Measurements from ENCODE around the gene SURF4. TPM values are rescaled to one million over a fixed set of nuclear protein-coding genes. Genes with fewer than 3 reads are reported as not detected.
A peak's percentile ranks its signal among the peaks of the same experiment; 100 is the strongest.

The SURF4 gene
- total RNA-seq (354 and 374 TPM in 2 replicates), polyA plus RNA-seq (294 and 360 TPM in 2 replicates)

- peak; percentile 99 for DNase-seq (ENCODE audit: low spot score)
- no peaks in the 10 kb centered on the region for H3K36me3 ChIP-seq (replicated peaks; ENCODE audit: insufficient read depth, low read depth)
- peaks cover 22% of the 10 kb centered on the region for H3K4me1 ChIP-seq (ENCODE audit: insufficient read depth)
- WGBS (ENCODE audit: low lambda C conversion rate, missing lambda C conversion rate) = 5% methylated on average over 31 of the region's 120 CpGs
- peaks cover 41% of the 10 kb centered on the region for H4K20me1 ChIP-seq (ENCODE audit: insufficient read depth, poor library complexity, severe bottlenecking)
- H3K27ac ChIP-seq = peak within 1 kb of the TSS; percentile 99
- H3K27me3 ChIP-seq = no peaks in the 10 kb centered on the region
- no peaks in the 10 kb centered on the region for H3K9me2 ChIP-seq (replicated peaks; ENCODE audit: insufficient read depth)
- H3K4me3 ChIP-seq = peak within 1 kb of the TSS; percentile 82
- H3K79me2 ChIP-seq = peaks cover 47% of the 10 kb centered on the region
- H3K9me3 ChIP-seq (ENCODE audit: low read depth) = no peaks in the 10 kb centered on the region
- TF ChIP-seq EZH2 (IDR thresholded peaks at IDR 0.05; ENCODE audit: borderline replicate concordance) = no peak
- TF ChIP-seq CTCF (IDR thresholded peaks at IDR 0.05; ENCODE audit: poor library complexity) = no peak
- no peak for TF ChIP-seq EZH2phosphoT487 (IDR thresholded peaks at IDR 0.05; ENCODE audit: low read depth, severe bottlenecking, unreplicated experiment)
- peak within 1 kb of the TSS; percentile 92 for H3K4me2 ChIP-seq
- H2AFZ ChIP-seq = peak within 1 kb of the TSS; percentile 76
Measured at GRCh38 chr9:133375724-133376654, at the start of gene SURF4, which contains the start of gene STKLD1. Gene SURF4 (minus strand): TSS chr9:133376060. CDS start chr9:133375969, 91 bp downstream. Gene STKLD1 (plus strand): TSS chr9:133376366. CDS start chr9:133376474, 108 bp downstream.

GRCh38 chr9:133425049-133425632 lies 49.3 kb upstream of the SURF4 start:
- Histone ChIP-seq H3K4me3 (no peak overlapping the region), H4K20me1 (ENCODE audit: insufficient read depth, poor library complexity, severe bottlenecking) (no peaks in the 10 kb centered on the region), H3K4me2 (no peak overlapping the region), H2AFZ (no peak overlapping the region), H3K27me3 (no peaks in the 10 kb centered on the region), H3K79me2 (no peaks in the 10 kb centered on the region), H3K27ac (no peak overlapping the region), H3K4me1 (ENCODE audit: insufficient read depth) (peaks cover 8% of the 10 kb centered on the region), H3K9me3 (ENCODE audit: low read depth) (no peaks in the 10 kb centered on the region), H3K36me3 (replicated peaks; ENCODE audit: insufficient read depth, low read depth) (no peaks in the 10 kb centered on the region), H3K9me2 (replicated peaks; ENCODE audit: insufficient read depth) (no peaks in the 10 kb centered on the region)
- no peak for DNase-seq (ENCODE audit: low spot score)
- 91% methylated on average over 21 of the region's 22 CpGs for WGBS (ENCODE audit: low lambda C conversion rate, missing lambda C conversion rate)
- no peak for TF ChIP-seq EZH2 (IDR thresholded peaks at IDR 0.05; ENCODE audit: borderline replicate concordance)
- no peak for TF ChIP-seq EZH2phosphoT487 (IDR thresholded peaks at IDR 0.05; ENCODE audit: low read depth, severe bottlenecking, unreplicated experiment)
- no peak for TF ChIP-seq CTCF (IDR thresholded peaks at IDR 0.05; ENCODE audit: poor library complexity)

- DNase-seq (ENCODE audit: low spot score) = no peak
- H3K4me1 ChIP-seq (ENCODE audit: insufficient read depth) = peaks cover 5% of the 10 kb centered on the region
Measured at GRCh38 chr9:133424187-133424586, 48.3 kb upstream of the SURF4 start.

More at GRCh38 chr9:133424187-133424586, 48.3 kb upstream of the SURF4 start:
- no peak overlapping the region for H3K4me2 ChIP-seq
- TF ChIP-seq EZH2 (IDR thresholded peaks at IDR 0.05; ENCODE audit: borderline replicate concordance) = no peak
- no peak for TF ChIP-seq CTCF (IDR thresholded peaks at IDR 0.05; ENCODE audit: poor library complexity)
- no peak for TF ChIP-seq EZH2phosphoT487 (IDR thresholded peaks at IDR 0.05; ENCODE audit: low read depth, severe bottlenecking, unreplicated experiment)
- no peak overlapping the region for H2AFZ ChIP-seq
- no peak overlapping the region for H3K4me3 ChIP-seq
- H3K36me3 ChIP-seq (replicated peaks; ENCODE audit: insufficient read depth, low read depth) = no peaks in the 10 kb centered on the region
- no peak overlapping the region for H3K27ac ChIP-seq
- H3K9me2 ChIP-seq (replicated peaks; ENCODE audit: insufficient read depth) = no peaks in the 10 kb centered on the region
- no peaks in the 10 kb centered on the region for H3K27me3 ChIP-seq
- no peaks in the 10 kb centered on the region for H3K9me3 ChIP-seq (ENCODE audit: low read depth)
- no peaks in the 10 kb centered on the region for H4K20me1 ChIP-seq (ENCODE audit: insufficient read depth, poor library complexity, severe bottlenecking)
- WGBS (ENCODE audit: low lambda C conversion rate, missing lambda C conversion rate) = 90% methylated on average over 12 of the region's 12 CpGs
- H3K79me2 ChIP-seq = no peaks in the 10 kb centered on the region

Data from hepatocyte (in vitro differentiated cells).